ENCODE data around the gene KIF23.

KIF23 gene

DNA sequence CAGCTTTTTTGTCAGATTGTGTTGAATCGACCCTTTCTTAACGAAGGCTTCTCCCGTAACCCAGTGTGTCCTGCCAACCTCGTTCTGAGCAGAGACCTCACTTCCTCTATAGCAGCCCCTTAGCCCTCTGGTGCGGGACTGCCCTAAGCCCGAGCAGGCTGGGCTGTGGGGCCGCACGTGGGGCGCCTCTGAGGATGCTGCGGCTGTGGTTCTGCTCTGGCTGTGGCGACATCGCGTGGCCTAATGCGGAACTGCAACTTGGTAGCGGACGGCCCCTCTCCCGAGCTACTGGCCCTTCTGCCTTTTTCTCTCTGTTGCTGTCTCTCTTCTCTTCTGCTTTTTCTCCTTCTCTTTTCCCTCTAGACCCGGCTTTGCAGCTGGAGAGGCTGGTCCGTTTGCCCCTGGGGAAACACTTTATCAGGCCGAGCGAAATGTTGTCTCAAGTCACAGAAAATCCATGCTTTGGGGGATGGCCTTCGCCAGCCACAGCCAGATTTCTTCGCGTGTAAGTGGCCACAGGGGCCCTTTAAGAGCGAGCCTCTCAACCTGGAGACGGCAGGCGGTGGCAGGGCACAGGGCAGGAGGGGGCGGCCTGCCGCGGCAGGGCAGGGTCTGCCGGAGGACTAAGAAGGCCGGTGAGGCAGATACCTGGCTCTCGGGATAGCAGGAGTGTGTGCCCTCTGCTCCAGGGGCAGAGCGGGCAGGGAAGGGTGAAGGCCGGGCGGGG, 19.4 kb upstream of the KIF23 start:
- DNase-seq (ENCODE audit: low read depth in 1 of 2, low spot score in 1 of 2), result peak; percentile 68 to 86

DNA sequence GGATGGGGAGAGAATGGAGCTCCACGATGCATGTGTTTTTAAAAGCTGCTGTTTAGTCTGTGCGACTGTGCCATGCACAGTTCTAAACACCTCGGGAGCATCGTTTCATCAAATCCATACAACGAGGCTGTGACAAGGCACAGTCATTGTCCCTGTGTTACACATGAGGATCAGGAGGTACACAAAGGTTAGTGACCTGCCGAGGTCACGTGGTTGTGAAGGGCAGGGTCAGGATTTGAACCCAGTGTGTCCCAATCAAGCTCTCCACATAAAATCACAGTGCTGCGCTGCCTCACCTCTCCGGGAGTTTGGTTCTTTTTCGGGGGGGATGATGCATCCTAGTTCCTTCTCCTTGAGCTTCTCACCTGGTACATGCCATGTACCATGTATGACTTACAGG, 18.7 kb upstream of the KIF23 start:
- no peak for DNase-seq (ENCODE audit: low read depth in 1 of 2, low spot score in 1 of 2)

GRCh38 chr15:69395991-69396390, 18.2 kb upstream of the KIF23 start:
- no peak for DNase-seq (ENCODE audit: low read depth in 1 of 2, low spot score in 1 of 2)

GRCh38 chr15:69398491-69398891, 15.7 kb upstream of the KIF23 start:
- no peak for DNase-seq (ENCODE audit: low read depth in 1 of 2, low spot score in 1 of 2)

- no peak for DNase-seq (ENCODE audit: low read depth in 1 of 2, low spot score in 1 of 2)
Measured at GRCh38 chr15:69400850-69401249, 13.3 kb upstream of the KIF23 start.

- DNase-seq (ENCODE audit: low read depth in 1 of 2, low spot score in 1 of 2), result no peak
Measured at GRCh38 chr15:69402816-69403215, 11.3 kb upstream of the KIF23 start.

DNA sequence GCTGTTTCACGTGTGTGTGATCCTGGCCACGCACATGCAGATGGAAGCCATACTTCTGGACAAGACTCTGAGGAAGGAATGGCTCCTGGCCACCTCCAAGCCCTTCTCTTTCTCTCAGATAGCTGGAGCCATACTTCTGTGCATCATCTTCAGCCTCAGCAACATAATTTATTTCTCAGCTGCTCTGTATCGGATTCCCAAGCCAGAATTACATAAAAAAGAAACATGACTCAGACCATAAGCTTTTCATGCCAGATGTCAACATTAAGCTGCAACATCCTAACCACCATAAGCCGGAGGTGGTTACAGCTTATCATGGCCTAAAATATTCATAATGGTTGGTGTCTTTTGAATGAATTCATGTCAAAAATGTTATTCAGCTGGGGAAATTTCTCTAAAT, 10.6 kb upstream of the KIF23 start:
- DNase-seq (ENCODE audit: low read depth in 1 of 2, low spot score in 1 of 2), result no peak

- DNase-seq (ENCODE audit: low read depth in 1 of 2, low spot score in 1 of 2), result no peak
Measured at GRCh38 chr15:69405110-69405509, 9.0 kb upstream of the KIF23 start.

DNA sequence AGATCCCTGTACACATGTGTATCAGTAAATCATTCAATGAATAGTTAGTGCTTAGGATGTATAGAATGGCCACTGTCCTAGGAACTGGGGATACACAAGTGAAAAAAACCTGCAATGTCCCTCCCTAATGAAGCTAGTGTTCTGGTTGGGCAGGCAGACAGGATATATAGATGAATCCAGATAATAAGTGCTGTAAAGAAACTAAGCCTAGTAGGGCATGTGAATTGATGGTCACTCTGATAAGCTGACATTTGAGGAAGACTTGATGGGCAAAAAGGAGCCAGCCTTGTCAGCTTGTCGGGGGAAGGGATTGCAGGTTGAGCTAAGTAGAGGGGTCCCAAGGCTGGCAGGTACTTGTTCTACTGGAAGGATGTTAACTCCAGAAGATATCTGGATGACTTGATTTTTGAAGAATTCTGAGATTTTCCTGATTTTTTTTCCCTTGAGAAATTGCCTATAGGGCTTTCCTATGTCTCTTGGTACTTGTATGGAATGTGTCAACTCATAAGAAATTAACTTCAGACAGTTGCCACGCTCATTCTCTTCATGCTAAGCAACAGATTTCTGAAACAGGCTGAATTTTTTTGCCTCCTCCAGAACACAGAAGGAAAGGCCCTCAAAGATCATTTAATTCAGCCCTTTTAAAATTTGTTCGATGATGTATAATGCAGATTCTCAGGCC, 6.3 kb upstream of the KIF23 start:
- DNase-seq (ENCODE audit: low read depth in 1 of 2, low spot score in 1 of 2), result no peak

DNA sequence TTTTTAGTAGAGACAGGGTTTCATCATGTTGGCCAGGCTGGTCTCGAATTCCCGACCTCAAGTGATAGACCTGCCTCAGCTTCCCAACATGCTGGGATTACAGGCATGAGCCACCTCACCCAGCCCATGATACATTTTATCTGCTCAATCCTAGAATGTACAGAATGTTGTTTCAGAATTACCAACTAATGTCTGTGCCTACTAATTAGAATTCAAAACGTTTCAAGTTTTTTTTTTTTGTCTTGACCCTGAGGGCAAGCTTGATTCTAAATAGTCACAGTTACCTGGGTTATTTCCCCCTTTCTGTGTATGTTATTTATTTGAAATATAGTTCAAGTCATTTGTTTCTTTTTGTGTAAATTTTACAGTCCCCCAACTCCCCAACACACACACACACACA, 5.3 kb upstream of the KIF23 start:
- DNase-seq (ENCODE audit: low read depth in 1 of 2, low spot score in 1 of 2), result no peak

DNA sequence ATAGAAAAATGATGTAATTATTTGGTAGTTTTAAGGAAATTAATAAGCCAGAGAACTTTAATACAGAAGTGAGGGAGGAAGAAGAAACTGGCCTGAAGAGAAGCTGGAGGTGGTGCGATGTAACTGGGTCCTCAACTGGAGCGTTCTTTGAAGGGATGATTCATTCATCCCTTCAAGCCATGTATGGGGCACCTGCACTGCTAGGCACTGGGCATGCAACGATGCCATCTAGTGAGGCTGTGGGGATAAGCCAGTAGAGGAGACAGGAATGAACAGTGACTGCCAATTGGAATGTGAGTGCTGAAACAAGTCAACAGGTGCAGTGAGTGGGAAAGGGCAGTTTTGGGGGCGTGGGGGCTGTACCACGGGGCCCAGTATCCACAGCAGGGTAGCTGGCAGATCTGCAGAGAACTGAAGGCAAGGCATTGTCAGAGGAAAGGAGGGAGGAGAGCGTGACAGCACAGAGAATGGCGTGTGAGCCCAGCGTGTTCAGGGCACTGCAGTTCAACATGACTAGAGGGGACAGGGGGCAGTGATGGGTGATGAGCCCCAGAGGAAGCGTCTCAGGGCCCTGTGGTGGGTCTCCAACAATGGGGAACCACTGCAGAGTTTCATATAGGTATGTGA, 3.8 kb upstream of the KIF23 start:
- no peak for DNase-seq (ENCODE audit: low read depth in 1 of 2, low spot score in 1 of 2)

DNA sequence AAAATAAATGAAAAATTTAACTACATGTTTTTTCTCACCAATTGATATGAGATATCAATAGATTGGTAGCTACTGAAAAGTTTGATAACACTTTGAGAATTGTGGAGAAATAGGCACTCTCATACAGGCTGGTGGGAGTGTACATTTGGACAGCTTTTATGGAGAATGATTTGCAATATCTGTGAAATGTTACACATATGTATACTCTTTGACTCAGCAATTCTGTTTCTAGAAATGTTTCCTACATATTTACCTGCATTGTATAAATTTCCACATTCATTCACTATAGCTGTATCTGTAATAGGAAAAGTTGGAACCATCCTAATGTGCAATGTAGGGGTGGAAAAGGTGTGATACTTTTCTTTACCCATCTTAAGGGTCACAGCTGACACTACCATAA, 1.9 kb upstream of the KIF23 start:
- DNase-seq (ENCODE audit: low read depth in 1 of 2, low spot score in 1 of 2), result no peak

- DNase-seq (ENCODE audit: low read depth in 1 of 2, low spot score in 1 of 2), result no peak
Measured at GRCh38 chr15:69412701-69413100, 1.4 kb upstream of the KIF23 start.

- DNase-seq (ENCODE audit: low read depth in 1 of 2, low spot score in 1 of 2), result no peak
Measured at GRCh38 chr15:69414701-69415167, 585 bp downstream of the KIF23 start.

GRCh38 chr15:69415381-69415780, 1.2 kb downstream of the KIF23 start:
- no peak for DNase-seq (ENCODE audit: low read depth in 1 of 2, low spot score in 1 of 2)

- no peak for DNase-seq (ENCODE audit: low read depth in 1 of 2, low spot score in 1 of 2)
Measured at GRCh38 chr15:69417581-69417980, 3.4 kb downstream of the KIF23 start.

DNA sequence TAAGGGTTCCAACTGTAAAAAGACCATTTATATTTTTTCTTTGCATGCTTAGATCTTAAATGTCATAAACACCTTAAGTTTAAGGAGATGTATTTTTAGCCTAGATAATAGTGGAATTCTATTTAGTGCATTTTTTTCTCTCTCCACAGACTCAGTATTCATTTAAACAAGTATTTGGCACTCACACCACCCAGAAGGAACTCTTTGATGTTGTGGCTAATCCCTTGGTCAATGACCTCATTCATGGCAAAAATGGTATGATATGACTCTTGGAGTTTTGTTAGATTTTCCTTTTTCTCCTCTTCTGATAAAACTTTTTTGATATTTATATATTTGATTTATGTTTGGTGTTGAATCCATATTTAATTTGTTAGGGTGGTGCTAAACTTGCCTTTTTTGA, 7.3 kb downstream of the KIF23 start:
- no peak for DNase-seq (ENCODE audit: low read depth in 1 of 2, low spot score in 1 of 2)

DNA sequence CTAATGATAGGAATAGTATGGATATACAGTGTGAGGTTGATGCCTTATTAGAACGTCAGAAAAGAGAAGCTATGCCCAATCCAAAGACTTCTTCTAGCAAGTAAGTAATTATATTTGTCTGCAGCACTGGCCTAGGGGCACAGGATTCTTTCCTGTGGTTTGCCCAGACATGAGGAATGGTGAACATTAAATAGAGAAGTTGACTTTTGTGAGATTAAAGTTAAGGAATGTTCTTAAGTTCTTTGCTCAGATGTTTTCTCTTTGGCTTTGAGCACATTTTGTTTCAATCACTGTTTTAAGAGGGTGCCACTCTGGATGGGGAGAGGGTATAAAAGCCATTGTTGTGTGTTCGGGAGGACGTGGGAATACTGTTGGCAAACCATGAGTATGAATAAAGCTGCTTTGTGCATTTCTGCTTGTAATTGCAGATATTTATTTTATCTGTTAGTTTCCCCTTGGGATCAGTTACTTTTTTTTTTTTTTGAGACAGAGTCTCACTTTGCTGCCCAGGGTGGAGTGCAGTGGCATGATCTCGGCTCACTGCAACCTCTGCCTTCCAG, 8.3 kb downstream of the KIF23 start:
- DNase-seq (ENCODE audit: low read depth in 1 of 2, low spot score in 1 of 2), result no peak

GRCh38 chr15:69424001-69424400, 9.9 kb downstream of the KIF23 start:
- DNase-seq (ENCODE audit: low read depth in 1 of 2, low spot score in 1 of 2), result no peak

GRCh38 chr15:69424748-69425413, 10.7 kb downstream of the KIF23 start:
- no peak for DNase-seq (ENCODE audit: low read depth in 1 of 2, low spot score in 1 of 2)

DNA sequence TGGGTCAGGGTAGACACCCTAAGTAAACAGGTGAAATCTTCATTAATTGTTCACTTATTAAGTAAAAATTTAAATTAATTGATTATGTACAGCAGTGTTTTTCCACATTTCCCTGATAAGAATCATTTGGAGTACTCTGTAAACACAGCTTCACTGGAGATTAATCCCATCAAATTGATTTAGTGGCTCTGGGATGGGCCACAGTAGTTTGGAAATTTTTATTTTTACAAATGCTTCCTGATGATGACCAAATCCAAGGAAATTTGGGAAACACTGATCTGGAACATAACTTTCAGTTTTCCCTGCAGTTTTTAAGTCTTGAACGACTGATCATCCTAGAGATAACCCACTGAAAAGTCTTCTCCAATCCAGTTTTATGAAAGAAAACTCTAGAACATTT, 19.7 kb downstream of the KIF23 start:
- DNase-seq (ENCODE audit: low read depth in 1 of 2, low spot score in 1 of 2), result no peak

DNA sequence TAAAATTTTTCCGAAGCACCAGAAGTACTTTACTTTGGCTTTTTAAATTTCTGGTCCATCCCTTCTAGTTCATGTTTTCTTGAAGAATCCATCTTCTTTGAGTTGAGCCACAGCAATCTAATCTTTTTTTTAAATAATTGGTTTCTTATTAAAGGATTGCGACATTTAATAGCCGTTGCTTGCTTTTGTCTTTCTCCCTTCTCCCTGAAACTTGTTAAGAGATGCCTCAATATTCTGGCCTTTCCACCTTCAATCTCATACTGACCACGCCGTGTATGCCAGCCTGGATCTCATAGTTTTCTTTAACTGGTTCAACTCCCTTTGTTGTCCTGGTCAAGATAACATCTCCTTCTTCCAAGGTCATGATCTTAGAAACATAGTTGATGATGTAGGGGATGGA, 20.1 kb downstream of the KIF23 start:
- DNase-seq (ENCODE audit: low read depth in 1 of 2, low spot score in 1 of 2), result no peak

All from stimulated activated CD4-positive, alpha-beta T cell treated with anti-CD3 and anti-CD28 coated beads, Interleukin-15, amount 100 ng/mL, for 1 hour (primary cell).